T-helper 1 cell treated with Interleukin-12 subunit alpha and Interleukin-12 subunit beta and Interleukin-4 antibody, amounts not matched to agents 30 ng/mL and 1 ng/mL, for 36 hours (primary cell): ENCODE results near the gene FFAR3. TPM values are rescaled to one million over a fixed set of nuclear protein-coding genes. Genes with fewer than 3 reads are reported as not detected.
"Not testable (repeated sequence)": the region's sequence is repeated elsewhere in the genome, so short reads cannot be mapped to it uniquely, and the experiment has no call there.

Source experiments
- intact Hi-C: fragments of 100-400 bp; cut with micrococcal nuclease; formaldehyde crosslinking; loops from one replicate; pipeline ENCODE4 v1.15.1; 2024
- total RNA-seq: library from RNA; stranded (reverse); gene quantifications from 2 replicates; pipeline ENCODE4 v1.2.3, GENCODE V29; 2022

Gene FFAR3
- total RNA-seq, 1 donor from 2014 or later: 0.25 TPM

- intact Hi-C loops: no loop called here
Measured at GRCh38 chr19:35349614-35350521, 8.4 kb upstream of the FFAR3 start.

GRCh38 chr19:35350591-35350990 is 7.7 kb upstream of the FFAR3 start:
- intact Hi-C loops: no loop called here

- intact Hi-C loops: loop anchor here (1.0 kb wide), 2 partner anchors 117 to 144 kb away; no protein-coding TSS in a partner anchor
Measured at GRCh38 chr19:35351411-35352176, 6.7 kb upstream of the FFAR3 start.

DNA sequence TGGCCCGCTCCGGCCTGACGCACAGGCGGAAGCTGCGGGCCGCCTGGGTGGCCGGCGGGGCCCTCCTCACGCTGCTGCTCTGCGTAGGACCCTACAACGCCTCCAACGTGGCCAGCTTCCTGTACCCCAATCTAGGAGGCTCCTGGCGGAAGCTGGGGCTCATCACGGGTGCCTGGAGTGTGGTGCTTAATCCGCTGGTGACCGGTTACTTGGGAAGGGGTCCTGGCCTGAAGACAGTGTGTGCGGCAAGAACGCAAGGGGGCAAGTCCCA is 6.1 kb upstream of the FFAR3 start:
- intact Hi-C loops: loop anchor here (1.0 kb wide), 2 partner anchors 116 to 143 kb away; no protein-coding TSS in a partner anchor

- intact Hi-C loops: loop anchor here (1.0 kb wide), 3 partner anchors 116 to 240 kb away; no protein-coding TSS in a partner anchor
Measured at GRCh38 chr19:35352448-35353304, 5.6 kb upstream of the FFAR3 start.

DNA sequence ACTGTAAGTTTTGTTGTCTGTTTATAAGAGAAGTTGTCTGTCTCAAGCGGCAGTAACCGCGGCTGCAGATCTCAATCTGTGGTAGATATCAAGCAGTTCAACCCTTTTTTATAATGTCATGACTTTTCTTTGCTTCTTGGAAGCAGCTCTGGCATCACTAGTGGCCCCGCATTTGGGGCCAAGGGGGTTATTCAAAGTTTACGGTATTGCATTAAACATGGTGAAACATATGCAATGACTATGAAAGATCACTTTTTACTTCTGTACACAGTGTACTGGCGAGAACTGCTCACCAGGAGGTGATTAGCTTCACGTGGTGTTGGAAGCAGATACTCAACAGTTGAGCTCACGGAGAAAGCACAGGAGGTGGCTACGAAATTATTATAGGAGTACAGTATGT is 4.6 kb upstream of the FFAR3 start:
- intact Hi-C loops: loop anchor here (1.0 kb wide), 1 partner anchor 239 kb away; no protein-coding TSS in a partner anchor

- intact Hi-C loops: no loop called here
Measured at GRCh38 chr19:35354898-35355297, 3.4 kb upstream of the FFAR3 start.

DNA sequence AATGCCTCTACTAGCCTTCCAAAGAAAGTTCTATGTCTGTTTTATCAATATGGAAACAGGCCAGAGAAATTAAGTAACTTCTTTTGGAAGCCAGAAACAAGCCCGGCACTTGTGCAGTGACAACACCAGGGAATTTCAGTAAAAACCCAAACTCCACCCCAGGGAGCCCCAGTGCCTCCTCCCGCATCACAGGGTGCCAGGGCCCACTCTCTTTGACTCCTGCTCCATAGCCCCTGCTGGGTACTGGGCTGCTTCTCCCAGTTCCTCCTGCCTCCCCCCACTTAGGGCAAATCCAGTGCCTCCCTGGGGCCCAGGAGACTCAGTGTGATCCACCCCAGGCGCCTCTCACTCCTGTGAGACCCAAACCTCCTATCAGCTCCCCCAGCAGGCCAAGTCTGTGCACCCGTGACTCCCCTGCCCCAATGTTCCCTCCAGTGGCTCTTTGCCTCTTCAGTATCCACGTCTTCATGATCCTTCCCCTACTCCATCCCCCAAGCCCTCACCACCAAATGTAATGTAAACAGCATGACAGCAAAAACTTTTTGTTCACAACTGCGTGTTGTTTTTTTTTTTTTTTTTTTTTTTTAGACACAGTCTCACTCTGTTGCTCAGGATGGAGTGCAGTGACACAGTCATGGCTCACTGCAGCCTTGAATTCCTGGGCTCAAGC is 2.3 kb upstream of the FFAR3 start:
- intact Hi-C loops: no loop called here

GRCh38 chr19:35358834-35359233 is 574 bp downstream of the FFAR3 start:
- intact Hi-C loops: not testable (repeated sequence)

DNA sequence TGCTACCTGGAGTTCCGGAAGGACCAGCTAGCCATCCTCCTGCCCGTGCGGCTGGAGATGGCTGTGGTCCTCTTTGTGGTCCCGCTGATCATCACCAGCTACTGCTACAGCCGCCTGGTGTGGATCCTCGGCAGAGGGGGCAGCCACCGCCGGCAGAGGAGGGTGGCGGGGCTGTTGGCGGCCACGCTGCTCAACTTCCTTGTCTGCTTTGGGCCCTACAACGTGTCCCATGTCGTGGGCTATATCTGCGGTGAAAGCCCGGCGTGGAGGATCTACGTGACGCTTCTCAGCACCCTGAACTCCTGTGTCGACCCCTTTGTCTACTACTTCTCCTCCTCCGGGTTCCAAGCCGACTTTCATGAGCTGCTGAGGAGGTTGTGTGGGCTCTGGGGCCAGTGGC is 1.1 kb downstream of the FFAR3 start:
- intact Hi-C loops: not testable (repeated sequence)

GRCh38 chr19:35360081-35360480 is 1.8 kb downstream of the FFAR3 start:
- intact Hi-C loops: not testable (repeated sequence)

DNA sequence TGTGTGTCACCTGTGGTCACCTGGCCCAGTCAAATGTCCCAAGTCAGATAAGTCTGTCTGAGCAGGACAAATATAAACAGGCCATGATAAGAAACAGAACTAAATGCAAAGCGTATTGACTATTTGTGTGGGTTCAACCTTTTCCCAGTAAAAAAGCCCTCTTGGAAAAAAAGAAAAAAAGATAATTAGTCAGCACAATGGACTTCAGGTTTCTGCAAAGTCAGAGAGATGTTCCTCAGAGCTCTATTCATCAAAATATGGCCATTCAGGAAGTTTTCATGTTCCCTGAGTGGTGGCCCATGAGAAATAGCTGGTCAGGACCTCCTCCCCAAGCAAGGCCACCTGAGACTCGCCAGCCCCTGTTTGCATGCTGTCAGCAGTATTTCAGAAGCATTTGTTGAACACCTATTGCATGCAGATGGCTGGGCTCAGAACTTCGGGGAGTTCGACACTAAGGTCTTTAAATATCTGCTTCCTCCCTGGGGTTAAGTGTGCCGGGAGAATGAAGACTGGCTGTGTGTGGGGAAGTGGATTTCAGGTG is 2.7 kb downstream of the FFAR3 start:
- intact Hi-C loops: no loop called here

- intact Hi-C loops: no loop called here
Measured at GRCh38 chr19:35362261-35363000, 4.2 kb downstream of the FFAR3 start.

GRCh38 chr19:35363001-35363590 is 4.8 kb downstream of the FFAR3 start:
- intact Hi-C loops: no loop called here

DNA sequence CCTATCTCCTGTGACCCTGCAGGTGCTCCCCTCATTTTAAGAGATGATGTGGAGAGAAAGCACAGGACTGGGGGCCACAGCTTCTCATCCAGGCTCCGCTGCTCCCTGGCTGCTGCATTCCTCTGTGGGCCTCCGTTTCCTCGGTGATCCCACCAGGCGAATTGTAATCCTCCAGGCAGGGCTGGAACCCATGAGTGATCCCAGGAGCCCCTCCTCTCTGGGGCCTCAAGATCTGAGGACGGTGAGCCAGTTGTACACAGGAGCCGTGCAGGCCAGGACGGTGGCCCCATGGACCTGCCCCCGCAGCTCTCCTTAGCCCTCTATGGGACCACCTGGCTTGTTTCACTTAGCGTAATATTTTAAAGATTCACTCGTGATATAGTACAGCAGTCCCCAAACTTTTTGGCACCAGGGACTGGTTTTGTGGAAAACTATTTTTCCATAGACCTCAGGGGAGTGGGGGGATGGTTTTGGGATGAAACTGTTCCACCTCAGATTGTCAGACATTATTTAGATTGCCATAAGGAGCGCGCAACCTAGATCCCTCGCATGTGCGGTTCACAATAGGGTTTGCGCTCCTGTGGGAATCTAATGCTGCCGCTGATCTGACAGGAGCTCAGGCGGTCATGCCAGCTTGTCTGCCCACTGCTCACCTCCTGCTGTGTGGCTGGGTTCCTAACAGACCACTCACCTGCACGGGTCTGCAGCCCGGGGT is 5.6 kb downstream of the FFAR3 start:
- intact Hi-C loops: no loop called here

GRCh38 chr19:35365303-35365702 is 7.0 kb downstream of the FFAR3 start:
- intact Hi-C loops: no loop called here

- intact Hi-C loops: no loop called here
Measured at GRCh38 chr19:35368378-35368777, 10.1 kb downstream of the FFAR3 start.

DNA sequence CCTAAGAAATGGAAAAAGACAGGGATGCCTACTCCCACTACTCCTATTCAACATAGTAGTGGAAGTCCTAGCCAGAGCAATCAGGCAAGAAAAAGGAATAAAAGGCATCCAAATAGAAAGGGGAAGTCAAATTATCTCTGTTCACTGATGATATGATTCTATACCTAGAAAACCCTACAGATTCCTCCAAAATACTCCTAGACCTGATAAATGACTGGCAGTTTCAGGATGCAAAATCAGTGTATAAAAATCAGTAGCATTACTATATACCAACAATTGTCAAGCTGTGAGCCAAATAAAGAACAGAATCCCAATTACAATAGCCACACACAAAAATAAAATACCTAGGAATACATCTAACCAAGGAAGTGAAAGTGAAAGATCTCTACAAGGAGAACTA is 11.3 kb downstream of the FFAR3 start:
- intact Hi-C loops: no loop called here

GRCh38 chr19:35370722-35371121 is 12.5 kb downstream of the FFAR3 start, which contains the start of gene GPR42:
Gene GPR42 (plus strand): TSS chr19:35371068. CDS start chr19:35371360, 292 bp downstream.
- intact Hi-C loops: no loop called here
